Skin of body (tissue), 2 donors: ENCODE results near the gene UBN2. TPM values are rescaled to one million over a fixed set of nuclear protein-coding genes. Genes with fewer than 3 reads are reported as not detected.
A peak's percentile ranks its signal among the peaks of the same experiment; 100 is the strongest.
"Not testable (repeated sequence)": the region's sequence is repeated elsewhere in the genome, so short reads cannot be mapped to it uniquely, and the experiment has no call there.

Experiments
- DNase-seq: peaks from one replicate; lab custom pipeline; 2025; lab: John Stamatoyannopoulos, UW
- total RNA-seq: library from RNA; depleted of rRNA; stranded (reverse); fragments of >200 nt; gene quantifications from one replicate; pipeline ENCODE4 v1.2.3, GENCODE V29; 2014

UBN2 gene
- total RNA-seq: 13.7 TPM

DNA sequence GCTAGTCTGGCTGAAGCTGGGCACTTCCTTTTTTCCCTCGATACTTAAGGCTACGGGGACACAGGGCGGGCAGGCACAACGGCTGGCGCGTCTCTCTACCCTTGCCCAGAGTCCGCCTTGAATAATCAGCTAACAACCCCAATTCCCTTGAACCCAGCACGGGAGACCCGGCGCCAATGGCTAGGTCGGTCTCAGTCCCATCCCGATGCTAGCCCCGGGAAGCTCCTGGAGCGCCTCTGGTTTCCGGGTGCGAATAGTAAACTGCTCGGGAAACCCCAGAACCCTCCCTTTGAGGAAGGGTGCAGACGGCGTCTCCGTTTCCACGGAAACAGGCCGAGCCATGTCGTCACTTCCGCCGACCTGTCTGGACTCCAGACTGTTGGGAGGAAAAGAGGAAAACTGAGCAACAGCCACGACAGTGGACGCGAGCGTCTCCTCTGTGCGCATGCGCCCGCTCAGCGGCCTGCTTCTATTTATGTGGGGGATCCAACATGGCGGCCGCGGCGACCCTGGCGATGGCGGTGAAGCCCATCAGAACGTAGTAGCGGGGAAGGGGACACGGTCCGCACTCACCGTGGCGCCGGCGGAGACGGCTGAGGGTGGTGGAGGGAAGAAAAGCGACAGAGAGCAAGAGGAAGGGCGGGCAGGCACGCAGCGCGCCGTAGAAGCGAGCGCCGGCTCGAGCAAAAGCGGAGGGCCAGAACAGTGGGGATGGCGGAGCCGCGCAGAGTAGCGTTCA, at the start of gene UBN2:
Gene UBN2, plus strand, starts transcription at position 464 of the 739 bp plus-strand sequence. Its CDS starts 248 bp downstream, at position 712.
- DNase-seq: peak; percentile 95

DNA sequence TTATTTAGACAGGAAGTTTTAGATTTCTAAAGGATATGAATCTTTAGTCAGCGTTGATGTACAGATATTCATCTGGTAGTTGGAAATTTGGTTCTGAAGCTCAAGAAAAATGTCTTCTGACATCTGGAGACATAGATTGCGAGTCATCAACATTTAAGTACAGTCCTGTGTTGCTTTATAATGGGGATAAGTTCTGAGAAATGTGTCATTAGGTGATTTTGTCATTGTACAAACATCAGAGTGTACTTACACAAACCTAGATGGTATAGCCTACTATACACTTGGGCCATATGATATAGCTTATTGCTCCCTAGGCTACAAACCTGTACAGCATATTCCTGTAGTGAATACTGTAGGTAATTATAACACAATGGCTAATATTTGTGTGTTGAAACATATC, 49.6 kb upstream of the UBN2 start:
- DNase-seq: no peak

DNA sequence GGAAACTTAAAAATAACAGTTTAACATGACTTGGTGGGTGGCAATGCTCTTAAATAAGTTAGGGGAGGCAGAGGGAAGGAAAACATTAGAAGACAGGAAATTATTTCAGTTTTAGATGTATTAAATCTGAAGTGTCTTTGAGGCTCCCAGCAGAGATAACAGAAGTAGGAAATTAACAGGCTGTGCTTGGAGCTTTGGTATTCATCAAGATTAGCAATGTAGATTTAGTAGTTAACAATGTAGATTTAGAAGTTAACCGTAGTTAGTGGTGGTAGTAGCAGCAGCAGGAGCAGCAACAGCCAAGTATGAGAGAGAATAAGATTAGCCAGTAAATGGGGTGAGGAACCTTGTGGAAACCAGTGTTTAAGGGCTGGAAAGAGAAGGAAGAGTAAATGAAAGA, 48.7 kb upstream of the UBN2 start:
- DNase-seq: no peak

DNA sequence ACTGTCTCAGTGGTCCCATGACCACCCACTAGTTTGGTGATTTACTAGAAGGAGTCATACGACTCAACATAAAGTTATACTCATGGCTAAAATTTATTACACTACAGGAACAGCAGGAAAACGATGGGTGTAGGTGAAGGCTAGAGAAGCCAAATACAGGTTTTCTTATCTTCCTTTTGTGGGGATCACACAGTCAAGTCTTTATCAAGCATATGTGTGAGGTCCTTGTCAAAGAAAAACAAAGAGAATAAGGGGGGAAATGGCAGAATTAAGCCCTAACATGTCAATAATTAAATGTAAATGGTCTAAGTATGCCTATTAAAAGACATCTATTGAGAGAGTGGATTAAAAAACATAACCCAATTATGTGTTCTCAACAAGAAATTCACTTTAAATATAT, 47.8 kb upstream of the UBN2 start:
- DNase-seq: no peak

DNA sequence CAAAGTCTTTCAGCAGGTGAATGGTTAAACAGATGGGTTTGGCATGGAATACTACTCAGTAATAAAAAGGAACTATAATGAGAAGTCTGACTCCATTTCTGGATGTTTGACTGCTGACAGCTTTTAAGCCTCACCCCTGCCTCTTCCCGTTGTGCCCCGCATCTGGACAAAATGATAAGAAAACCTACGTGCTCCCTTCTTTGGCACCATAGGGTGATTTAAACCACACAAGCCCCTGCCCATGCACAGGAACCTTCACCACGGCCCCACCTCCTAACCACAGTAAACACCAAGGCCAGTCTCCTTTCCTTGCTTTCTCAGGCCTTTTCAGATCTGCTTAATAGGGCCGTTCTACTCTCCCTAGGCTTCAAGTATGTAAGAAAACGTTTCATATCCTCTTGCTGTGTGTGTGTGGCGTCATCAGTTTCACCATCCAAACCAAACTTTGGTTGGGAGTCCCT, 47.1 kb upstream of the UBN2 start:
- DNase-seq: no peak

DNA sequence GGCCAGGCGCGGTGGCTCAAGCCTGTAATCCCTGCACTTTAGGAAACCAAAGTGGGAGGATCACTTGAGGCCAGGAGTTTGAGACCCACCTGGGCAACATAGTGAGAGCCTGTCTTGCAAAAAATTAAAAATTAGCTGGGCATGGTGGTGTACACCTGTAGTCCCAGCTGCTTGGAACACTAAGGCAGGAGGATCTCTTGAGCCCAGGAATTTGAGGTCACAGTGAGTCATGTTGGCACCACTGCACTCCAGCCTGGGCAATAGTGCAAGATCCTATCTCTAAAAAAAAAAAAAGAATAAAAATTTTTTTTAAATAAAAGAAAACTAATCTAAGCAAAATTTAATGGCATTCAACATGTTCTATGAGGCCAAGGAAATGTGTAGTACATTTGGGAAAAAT, 44.9 kb upstream of the UBN2 start:
- no peak for DNase-seq

DNA sequence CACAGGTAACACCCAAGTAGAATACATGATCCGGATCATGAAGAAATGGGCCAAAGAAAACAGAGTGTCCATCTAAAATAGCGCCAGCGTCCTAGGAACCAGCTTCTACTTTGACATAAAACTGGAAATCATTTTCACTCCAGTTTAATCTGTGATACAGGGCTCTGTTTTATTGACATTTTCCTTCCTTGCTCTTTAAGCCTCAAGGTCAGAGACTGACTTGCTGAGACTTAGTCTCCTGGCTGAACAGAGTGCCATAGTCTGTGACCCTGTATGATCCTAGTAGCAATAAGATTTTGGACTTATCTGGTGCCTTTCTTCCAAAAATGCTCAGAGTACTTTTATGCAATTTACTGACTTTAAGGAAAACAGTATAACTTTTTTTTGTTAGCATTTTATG, 41.7 kb upstream of the UBN2 start:
- DNase-seq: no peak

DNA sequence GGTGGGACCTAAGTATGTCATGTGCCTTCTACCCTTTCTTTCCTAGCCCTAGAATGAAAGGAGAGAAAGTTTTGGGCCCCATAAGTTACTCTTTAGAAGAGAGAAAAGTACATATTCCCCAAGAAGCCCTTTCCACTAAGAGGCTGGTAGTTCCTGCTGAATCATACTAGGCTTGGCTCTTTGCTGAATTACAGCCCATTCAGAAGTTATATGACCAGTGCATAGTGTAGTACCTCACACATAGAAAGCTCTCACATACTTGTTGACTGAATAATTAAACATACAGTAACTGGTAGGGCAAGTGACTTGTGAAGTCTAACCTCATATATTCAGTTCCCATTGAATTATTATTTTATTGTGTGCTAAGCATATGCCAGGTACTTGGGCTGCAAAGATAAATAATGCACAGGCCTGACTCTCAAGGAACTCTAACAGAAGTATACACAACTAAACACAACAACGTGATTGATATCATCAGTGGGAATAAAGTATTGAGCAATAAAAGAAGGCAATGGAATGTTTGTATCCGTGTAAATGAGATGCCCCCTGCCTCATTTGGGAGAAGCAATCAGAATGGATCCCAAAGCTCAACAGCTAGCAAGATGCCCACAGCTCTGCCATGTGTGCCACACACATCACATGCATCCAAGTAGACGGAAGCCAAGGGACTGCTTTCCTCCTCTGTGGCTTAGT, 38.9 kb upstream of the UBN2 start:
- no peak for DNase-seq

DNA sequence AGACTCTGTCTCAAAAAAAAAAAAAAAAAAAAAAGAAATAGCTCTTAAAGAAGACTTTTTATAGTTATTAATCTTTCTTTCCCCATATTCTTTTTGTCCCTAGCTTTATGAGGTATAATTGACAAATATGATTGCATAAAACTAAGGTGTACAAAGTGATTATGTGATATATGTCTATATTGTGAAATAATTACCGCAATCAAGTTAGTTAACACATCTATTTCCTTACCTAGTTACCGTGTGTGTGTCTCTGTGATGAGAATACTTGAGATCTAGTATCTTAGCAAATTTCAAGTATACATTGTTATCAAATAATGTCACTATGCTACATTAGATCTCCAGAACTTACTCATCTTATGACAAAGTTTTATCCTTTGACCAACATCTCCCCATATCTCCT, 30.7 kb upstream of the UBN2 start:
- no peak for DNase-seq

DNA sequence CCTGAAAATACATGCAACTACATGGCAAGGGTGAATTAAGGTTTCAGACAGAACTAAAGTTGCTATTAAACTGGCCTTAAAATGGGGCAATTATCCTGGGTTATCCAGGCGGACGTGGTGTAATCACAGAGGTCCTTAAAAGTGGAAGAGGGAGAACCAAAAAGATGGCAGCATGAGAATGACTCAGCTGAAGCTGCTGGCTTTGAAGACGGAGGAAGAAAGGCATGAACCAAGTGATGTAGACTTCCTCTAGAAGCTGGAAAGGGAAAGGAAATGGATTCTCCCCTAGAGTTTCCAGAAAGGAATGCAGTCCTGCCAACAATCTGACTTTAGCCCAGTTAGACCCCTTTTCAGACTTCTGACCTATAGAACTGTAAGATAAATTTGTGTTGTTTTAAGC, 27.0 kb upstream of the UBN2 start:
- no peak for DNase-seq

DNA sequence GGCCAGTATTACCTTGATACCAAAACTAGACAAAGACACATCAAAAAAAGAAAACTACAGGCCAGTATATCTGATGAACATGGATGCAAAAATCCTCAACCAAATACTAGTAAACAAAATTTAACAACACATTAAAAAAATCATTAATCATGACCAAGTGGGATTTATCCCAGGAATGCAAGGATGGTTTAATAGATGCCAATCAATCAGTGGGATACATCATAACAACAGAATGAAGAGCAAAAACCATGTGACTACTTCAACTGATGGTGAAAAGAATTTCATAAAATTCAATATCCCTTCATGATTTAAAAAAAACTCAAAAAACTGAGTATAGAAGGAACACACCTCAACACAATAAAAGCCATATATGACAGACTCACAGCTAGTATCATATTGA, 25.2 kb upstream of the UBN2 start:
- no peak for DNase-seq

DNA sequence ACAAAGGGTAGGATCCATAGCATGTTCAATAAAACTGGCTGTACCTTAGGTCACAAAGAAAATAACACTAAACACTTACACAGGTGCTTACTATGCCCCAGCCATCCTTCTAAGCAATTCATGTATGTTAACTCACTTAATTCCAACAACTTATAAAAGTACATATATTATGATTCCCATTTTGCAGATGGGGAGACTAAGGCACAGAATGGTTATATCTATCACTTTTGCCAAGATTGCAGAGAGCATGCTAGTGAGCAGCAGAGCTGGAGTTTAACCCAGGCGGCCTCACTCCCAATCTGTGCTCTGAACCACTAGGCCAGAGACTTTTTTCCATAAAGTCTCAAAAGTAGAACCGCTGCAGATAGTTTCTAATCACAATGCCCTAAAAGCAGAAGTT, 18.9 kb upstream of the UBN2 start:
- no peak for DNase-seq

DNA sequence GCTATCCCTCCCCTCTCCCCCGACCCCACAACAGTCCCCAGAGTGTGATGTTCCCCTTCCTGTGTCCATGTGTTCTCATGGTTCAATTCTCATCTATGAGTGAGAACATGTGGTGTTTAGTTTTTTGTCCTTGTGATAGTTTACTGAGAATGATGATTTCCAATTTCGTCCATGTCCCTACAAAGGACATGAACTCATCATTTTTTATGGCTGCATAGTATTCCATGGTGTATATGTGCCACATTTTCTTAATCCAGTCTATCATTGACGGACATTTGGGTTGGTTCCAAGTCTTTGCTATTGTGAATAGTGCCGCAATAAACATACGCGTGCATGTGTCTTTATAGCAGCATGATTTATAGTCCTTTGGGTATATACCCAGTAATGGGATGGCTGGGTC, 17.5 kb upstream of the UBN2 start:
- not testable (repeated sequence) for DNase-seq

DNA sequence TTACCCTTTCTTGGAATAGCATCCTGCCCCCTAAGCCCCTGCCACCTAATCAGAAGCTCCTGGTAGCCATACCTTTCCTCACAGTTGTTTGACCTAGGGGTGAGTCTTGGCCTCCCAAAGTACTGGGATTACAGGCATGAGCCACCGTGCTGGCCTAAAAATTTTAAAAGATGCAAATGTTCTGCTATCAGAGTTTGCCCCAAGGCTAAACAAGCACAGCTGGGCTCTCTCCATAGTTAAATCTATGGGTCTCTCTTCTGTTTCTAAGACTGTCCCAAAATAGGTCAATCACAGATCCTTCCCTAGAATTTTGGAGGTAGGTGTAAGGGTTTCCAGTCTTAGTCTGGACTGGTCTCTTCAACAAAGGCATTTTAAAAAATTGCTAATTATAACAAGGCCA, 12.9 kb upstream of the UBN2 start:
- no peak for DNase-seq

DNA sequence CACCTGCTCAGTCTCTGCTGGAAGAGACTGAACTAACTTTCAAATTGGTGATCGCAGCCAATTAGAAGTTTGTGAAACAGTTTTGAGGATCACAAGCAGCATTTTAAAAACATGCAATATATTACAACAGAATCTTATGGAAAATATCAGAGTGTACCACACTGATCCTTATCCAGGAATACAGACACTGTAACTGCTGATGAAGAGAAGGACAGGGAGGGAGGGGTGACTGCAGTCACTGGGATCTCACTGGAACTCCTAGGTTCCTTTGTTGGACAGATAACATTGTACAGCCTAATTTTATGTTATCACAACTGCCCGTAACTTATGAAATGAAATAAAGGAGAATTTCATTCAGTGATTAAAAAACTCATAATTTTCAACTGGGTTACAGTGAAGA, 6.8 kb upstream of the UBN2 start:
- no peak for DNase-seq

DNA sequence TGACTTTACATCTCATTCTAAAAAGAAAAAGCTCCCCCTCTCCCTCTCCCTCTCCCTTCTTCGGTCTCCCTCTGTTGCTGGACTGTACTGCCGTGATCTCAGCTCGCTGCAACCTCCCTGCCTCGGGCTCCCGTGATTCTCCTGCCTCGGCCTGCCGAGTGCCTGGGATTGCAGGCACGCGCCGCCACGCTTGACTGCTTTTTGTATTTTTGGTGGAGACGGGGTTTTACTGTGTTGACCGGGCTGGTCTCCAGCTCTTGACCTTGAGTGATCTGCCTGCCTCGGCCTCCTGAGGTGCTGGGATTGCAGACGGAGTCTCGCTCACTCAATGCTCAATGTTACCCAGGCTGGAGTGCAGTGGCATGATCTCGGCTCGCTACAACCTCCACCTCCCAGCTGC, 6.2 kb upstream of the UBN2 start:
- not testable (repeated sequence) for DNase-seq

DNA sequence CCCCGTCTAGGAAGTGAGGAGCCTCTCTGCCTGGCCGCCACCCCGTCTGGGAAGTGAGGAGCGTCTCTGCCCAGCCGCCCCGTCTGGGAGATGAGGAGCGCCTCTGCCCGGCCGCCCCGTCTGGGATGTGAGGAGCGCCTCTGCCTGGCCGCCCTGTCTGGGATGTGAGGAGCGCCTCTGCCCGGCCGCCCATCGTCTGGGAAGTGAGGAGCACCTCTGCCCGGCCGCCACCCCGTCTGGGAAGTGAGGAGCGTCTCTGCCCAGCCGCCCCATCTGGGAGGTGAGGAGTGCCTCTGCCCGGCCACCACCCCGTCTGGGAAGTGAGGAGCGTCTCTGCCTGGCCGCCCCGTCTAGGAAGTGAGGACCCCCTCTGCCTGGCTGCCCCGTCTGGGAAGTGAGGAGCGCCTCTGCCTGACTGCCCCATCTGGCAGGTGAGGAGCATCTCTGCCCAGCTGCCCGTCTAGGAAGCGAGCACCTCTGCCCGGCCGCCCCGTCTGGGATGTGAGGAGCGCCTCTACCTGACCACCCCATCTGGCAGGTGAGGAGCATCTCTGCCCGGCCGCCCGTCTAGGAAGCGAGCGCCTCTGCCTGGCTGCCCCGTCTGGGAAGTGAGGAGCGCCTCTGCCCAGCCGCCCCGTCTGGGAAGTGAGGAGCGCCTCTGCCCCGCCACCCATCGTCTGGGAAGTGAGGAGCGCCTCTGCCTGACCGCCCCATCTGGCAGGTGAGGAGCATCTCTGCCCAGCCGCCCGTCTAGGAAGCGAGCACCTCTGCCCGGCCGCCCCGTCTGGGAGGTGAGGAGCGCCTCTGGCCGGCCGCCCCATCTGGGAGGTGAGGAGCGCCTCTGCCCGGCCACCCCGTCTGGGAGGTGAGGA, 5.5 kb upstream of the UBN2 start:
- not testable (repeated sequence) for DNase-seq

DNA sequence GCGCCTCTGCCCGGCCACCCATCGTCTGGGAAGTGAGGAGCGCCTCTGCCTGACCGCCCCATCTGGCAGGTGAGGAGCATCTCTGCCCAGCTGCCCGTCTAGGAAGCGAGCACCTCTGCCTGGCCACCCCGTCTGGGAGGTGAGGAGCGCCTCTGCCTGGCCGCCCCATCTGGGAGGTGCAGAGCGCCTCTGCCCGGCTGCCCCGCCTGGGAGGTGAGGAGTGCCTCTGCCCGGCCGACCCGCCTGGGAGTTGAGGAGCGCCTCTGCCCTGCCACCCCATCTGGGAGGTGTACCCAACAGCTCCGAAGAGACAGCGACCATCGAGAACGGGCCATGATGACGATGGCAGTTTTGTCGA, 4.9 kb upstream of the UBN2 start:
- DNase-seq: not testable (repeated sequence)

DNA sequence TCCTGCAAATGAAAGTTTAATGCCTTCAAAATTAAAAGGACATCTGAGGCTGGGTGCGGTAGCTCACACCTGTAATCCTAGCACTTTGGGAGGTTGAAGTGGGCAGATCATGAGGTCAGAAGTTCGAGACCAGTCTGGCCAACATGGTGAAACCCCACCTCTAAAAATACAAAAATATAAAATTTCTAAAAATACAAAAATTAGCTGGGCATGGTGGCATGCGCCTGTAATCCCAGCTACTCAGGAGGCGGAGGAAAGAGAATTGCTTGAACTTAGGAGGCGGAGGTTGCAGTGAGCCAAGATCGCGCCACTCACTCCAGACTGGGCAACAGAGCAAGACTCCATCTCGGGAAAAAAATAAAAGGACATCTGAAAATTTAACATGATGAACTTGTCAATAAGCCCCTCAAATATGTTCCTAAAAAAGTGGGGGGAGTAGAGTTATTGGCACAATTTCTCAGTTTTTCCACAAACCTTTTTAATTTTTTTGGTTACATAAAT, 4.0 kb upstream of the UBN2 start:
- not testable (repeated sequence) for DNase-seq

DNA sequence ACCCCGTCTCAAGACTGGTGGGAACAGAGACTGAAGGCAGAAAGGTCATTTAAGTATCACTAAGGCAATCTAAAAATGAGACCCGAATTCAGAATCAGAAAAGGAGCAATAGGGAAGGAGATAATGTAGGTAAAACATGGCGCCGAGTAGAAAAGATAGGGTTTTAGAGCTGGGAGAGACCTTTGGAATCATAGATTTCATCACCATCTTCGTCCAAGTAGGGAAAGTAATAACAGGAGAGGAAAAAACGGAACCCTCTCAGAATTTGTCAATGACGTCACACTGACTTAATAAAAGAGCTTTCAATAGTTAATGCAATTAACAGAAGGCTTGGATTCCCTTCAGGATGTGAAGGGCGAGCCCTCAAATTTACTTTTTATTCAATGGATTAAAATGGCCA, 1.0 kb upstream of the UBN2 start:
- no peak for DNase-seq

DNA sequence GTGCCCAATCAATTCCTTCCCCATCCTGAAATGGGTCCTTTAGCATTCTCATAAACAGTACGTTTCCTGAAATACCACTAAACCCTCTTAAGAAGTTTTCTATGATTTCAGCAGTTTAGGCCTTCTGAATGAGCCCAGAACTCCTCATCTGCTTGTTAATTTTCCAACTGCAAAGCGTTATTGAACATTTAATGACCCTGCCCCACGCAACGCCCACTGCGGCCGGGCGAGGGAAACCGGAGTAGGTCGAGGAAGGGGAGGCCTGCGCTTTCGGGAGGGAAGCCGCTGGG, 608 bp upstream of the UBN2 start:
- no peak for DNase-seq
